ENCODE results near the gene EPS15. TPM values are rescaled to one million over a fixed set of nuclear protein-coding genes. Genes with fewer than 3 reads are reported as not detected.

The EPS15 gene
- total and polyA plus RNA-seq, 9 of the 15 experiments (the other 6 are each of a cell fraction or from before 2014, with no cell fraction given): 23.1 to 69.0 (median 41.7) TPM

DNA sequence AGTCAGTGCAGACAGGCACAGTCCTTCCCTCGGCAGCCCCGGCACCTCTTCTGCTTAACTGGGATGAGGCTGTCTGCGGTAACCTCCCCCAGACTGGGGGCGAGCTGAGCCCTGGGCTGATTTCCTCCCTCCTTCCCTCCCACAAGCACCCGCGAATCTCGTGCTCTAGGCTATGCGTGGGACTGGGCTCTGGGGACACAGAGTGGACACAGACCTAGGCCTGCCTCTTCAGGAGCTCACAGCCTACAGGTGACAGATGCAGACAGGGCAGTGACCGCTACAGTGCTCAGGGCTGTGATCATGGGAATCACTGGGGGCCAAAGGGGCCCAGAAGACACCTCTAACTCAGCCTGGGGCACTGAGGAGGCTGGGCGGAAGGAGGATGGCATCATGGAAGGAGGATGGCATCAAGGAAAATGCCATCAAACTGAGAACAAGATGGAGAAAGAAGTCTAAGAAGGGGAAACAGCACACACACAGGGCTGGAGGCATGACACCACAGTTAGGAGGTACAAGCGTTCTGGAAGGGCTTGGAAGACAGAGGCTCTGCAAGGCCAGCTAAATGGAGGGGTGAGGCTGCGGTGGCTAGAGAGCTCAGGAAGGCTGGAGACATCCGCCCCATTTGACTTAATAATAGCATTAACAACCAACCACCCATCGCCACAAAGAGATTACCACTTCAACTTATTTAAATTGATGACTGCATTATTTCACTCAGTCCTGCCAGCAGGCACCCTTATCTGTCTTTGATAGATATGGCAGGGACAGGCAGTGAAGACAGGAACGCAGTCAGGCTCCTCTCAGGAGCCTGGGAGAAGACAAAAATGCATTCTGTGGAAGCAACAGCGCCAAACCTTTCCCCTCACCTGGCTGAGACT is 192.9 kb downstream of the EPS15 start (continued):
- TF ChIP-seq, protein P1, sequence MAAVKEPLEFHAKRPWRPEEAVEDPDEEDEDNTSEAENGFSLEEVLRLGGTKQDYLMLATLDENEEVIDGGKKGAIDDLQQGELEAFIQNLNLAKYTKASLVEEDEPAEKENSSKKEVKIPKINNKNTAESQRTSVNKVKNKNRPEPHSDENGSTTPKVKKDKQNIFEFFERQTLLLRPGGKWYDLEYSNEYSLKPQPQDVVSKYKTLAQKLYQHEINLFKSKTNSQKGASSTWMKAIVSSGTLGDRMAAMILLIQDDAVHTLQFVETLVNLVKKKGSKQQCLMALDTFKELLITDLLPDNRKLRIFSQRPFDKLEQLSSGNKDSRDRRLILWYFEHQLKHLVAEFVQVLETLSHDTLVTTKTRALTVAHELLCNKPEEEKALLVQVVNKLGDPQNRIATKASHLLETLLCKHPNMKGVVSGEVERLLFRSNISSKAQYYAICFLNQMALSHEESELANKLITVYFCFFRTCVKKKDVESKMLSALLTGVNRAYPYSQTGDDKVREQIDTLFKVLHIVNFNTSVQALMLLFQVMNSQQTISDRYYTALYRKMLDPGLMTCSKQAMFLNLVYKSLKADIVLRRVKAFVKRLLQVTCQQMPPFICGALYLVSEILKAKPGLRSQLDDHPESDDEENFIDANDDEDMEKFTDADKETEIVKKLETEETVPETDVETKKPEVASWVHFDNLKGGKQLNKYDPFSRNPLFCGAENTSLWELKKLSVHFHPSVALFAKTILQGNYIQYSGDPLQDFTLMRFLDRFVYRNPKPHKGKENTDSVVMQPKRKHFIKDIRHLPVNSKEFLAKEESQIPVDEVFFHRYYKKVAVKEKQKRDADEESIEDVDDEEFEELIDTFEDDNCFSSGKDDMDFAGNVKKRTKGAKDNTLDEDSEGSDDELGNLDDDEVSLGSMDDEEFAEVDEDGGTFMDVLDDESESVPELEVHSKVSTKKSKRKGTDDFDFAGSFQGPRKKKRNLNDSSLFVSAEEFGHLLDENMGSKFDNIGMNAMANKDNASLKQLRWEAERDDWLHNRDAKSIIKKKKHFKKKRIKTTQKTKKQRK (IDR thresholded peaks at IDR 0.05; ENCODE audit: borderline replicate concordance, low read depth, low read length): no peak
- TF ChIP-seq, protein P2, sequence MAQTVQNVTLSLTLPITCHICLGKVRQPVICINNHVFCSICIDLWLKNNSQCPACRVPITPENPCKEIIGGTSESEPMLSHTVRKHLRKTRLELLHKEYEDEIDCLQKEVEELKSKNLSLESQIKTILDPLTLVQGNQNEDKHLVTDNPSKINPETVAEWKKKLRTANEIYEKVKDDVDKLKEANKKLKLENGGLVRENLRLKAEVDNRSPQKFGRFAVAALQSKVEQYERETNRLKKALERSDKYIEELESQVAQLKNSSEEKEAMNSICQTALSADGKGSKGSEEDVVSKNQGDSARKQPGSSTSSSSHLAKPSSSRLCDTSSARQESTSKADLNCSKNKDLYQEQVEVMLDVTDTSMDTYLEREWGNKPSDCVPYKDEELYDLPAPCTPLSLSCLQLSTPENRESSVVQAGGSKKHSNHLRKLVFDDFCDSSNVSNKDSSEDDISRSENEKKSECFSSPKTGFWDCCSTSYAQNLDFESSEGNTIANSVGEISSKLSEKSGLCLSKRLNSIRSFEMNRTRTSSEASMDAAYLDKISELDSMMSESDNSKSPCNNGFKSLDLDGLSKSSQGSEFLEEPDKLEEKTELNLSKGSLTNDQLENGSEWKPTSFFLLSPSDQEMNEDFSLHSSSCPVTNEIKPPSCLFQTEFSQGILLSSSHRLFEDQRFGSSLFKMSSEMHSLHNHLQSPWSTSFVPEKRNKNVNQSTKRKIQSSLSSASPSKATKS (CRISPR knock-in tag; IDR thresholded peaks at IDR 0.05): no peak
- TF ChIP-seq CHD1 (IDR thresholded peaks at IDR 0.05; ENCODE audit: low read length) (no peak), SMAD4 (CRISPR knock-in tag; conservative IDR thresholded peaks at IDR 0.05) (peak; percentile 56), CREM (IDR thresholded peaks at IDR 0.05; ENCODE audit: low read depth) (no peak), ZNF445 (CRISPR knock-in tag; IDR thresholded peaks at IDR 0.05; ENCODE audit: low read depth) (no peak), CCAR2 (IDR thresholded peaks at IDR 0.05; ENCODE audit: low read depth, low read length) (no peak), ZSCAN29 (IDR thresholded peaks at IDR 0.05) (no peak), HNRNPH1 (optimal IDR thresholded peaks at IDR 0.05; ENCODE audit: low read depth, low read length) (no peak), GABPB2 (CRISPR knock-in tag; conservative IDR thresholded peaks at IDR 0.05) (no peak), ZNF780A (CRISPR knock-in tag; IDR thresholded peaks at IDR 0.05) (no peak), CCNT2 (IDR thresholded peaks at IDR 0.05; ENCODE audit: borderline replicate concordance, extremely low read depth, insufficient read length, low read depth, low read length) (no peak), SMARCE1 (IDR thresholded peaks at IDR 0.05) (no peak), NFXL1 (CRISPR knock-in tag; IDR thresholded peaks at IDR 0.05) (no peak), ZNF584 (CRISPR knock-in tag; IDR thresholded peaks at IDR 0.05; ENCODE audit: low read depth) (no peak), CSDE1 (IDR thresholded peaks at IDR 0.05) (no peak), RBFOX2 (IDR thresholded peaks at IDR 0.05; ENCODE audit: low read depth, low read length) (0 out of 2 replicates have a peak, but pooled peaks have one; percentile 24), ARNT (IDR thresholded peaks at IDR 0.05) (no peak)
- TF ChIP-seq, protein P3, sequence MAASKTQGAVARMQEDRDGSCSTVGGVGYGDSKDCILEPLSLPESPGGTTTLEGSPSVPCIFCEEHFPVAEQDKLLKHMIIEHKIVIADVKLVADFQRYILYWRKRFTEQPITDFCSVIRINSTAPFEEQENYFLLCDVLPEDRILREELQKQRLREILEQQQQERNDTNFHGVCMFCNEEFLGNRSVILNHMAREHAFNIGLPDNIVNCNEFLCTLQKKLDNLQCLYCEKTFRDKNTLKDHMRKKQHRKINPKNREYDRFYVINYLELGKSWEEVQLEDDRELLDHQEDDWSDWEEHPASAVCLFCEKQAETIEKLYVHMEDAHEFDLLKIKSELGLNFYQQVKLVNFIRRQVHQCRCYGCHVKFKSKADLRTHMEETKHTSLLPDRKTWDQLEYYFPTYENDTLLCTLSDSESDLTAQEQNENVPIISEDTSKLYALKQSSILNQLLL (CRISPR knock-in tag; IDR thresholded peaks at IDR 0.05; ENCODE audit: borderline replicate concordance): no peak
- TF ChIP-seq, protein P4, sequence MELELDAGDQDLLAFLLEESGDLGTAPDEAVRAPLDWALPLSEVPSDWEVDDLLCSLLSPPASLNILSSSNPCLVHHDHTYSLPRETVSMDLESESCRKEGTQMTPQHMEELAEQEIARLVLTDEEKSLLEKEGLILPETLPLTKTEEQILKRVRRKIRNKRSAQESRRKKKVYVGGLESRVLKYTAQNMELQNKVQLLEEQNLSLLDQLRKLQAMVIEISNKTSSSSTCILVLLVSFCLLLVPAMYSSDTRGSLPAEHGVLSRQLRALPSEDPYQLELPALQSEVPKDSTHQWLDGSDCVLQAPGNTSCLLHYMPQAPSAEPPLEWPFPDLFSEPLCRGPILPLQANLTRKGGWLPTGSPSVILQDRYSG (tag; conservative IDR thresholded peaks at IDR 0.05; ENCODE audit: low read depth): no peak

Data from K562 (cell line).